ENCODE results near the gene DPEP3.
A peak's percentile ranks its signal among the peaks of the same experiment; 100 is the strongest.
"Not testable (repeated sequence)": the region's sequence is repeated elsewhere in the genome, so short reads cannot be mapped to it uniquely, and the experiment has no call there.

DPEP3 gene

GRCh38 chr16:68000450-68000849, 20.2 kb upstream of the DPEP3 start:
- no peak overlapping the region for H3K4me3 ChIP-seq (ENCODE audit: low read length)
- no peak for DNase-seq (ENCODE audit: low read depth)
- TF ChIP-seq CTCF (IDR thresholded peaks at IDR 0.05; ENCODE audit: insufficient read depth, low read depth, low read length, missing control alignments) = no peak

GRCh38 chr16:67999985-68000384, 19.7 kb upstream of the DPEP3 start:
- DNase-seq (ENCODE audit: low read depth) = no peak
- TF ChIP-seq CTCF (IDR thresholded peaks at IDR 0.05; ENCODE audit: insufficient read depth, low read depth, low read length, missing control alignments) = no peak
- H3K4me3 ChIP-seq (ENCODE audit: low read length) = no peak overlapping the region

GRCh38 chr16:67998779-67999688, 18.7 kb upstream of the DPEP3 start, which contains the start of gene DPEP2:
Gene DPEP2 (minus strand): TSS chr16:67999484. CDS start chr16:67993212, 6,272 bp downstream.
- not testable (repeated sequence) for DNase-seq (ENCODE audit: low read depth)

DNA sequence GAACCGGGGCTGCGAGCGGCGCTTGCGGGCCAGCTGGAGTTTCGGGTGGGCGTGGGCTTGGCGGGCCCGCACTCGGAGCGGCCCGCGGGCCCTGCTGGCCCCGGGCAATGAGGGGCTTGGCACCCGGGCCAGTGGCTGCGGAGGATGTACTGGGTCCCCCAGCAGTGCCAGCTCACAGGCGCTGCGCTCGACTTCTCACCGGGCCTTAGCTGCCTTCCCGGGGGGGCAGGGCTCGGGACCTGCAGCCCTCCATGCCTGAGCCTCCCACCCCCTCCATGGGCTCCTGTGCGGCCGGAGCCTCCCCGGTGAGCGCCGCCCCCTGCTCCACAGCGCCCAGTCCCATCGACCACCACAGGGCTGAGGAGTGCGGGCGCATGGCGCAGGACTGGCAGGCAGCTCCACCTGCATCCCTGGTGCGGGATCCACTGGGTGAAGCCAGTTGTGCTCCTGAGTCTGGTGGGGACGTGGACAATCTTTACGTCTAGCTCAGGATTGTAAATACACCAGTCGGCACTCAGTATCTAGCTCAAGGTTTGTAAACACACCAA, 18.0 kb upstream of the DPEP3 start:
- DNase-seq (ENCODE audit: low read depth); H3K4me3 ChIP-seq (ENCODE audit: low read length): not testable (repeated sequence)

More at GRCh38 chr16:67998779-67999688, 18.7 kb upstream of the DPEP3 start, which contains the start of gene DPEP2:
- not testable (repeated sequence) for H3K4me3 ChIP-seq (ENCODE audit: low read length)

- TF ChIP-seq CTCF (IDR thresholded peaks at IDR 0.05; ENCODE audit: insufficient read depth, low read depth, low read length, missing control alignments) = no peak
- H3K4me3 ChIP-seq (ENCODE audit: low read length) = no peak overlapping the region
- no peak for DNase-seq (ENCODE audit: low read depth)
These were observed 16.4 kb upstream of the DPEP3 start for GRCh38 chr16:67996666-67997065.

- no peak for TF ChIP-seq CTCF (IDR thresholded peaks at IDR 0.05; ENCODE audit: insufficient read depth, low read depth, low read length, missing control alignments)
- peak; percentile 28 for DNase-seq (ENCODE audit: low read depth)
- H3K4me3 ChIP-seq (ENCODE audit: low read length) = no peak overlapping the region
These were observed 15.1 kb upstream of the DPEP3 start for GRCh38 chr16:67995423-67995822.

GRCh38 chr16:67994040-67994408, 13.7 kb upstream of the DPEP3 start:
- not testable (repeated sequence) for H3K4me3 ChIP-seq (ENCODE audit: low read length); DNase-seq (ENCODE audit: low read depth)

DNA sequence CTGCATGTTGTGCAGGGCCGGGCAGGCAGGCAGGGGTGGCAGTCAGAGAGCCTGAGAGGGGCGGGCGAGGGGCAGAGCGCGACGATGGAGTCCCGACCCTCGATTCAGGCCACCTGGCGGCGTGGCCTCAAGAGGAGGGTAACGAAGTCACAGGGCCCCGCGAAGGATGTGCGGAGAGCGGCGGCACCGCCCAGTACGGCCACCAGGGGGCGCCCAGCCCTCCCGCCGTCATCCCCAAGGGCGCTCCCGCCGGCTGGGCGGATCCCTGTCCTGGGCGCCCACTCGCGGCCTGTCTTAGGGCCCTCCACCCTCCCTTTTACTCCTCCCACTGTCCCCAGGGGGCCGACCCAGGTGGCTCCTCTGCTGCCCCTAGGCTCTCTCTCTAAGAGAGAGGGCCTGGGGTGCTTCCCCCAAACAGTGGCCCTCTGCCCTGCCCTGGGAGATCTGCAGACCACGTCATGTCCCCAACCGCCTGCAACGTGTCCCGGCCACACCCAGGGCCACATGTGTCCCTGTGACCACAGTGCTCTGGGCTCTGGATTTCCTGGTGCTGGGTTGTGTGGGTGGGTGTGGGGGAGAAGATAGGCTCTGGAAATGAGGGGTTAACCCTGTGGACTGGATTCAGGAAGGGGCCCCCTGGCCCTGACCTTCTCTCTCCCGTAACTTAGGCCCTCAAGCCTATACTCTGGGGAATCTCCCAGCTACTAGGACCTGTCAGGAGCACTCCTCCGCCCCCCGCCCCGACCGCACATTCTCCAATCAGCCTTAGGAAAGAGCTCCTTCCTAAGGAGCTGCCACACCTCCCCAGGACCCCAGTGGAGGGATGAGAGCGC, 13.1 kb upstream of the DPEP3 start:
- H3K4me3 ChIP-seq (ENCODE audit: low read length) = peak overlapping the region; percentile 13
- peak; percentile 65 for TF ChIP-seq CTCF (IDR thresholded peaks at IDR 0.05; ENCODE audit: insufficient read depth, low read depth, low read length, missing control alignments)
- peak; percentile 68 for DNase-seq (ENCODE audit: low read depth)

Data from epithelial cell of esophagus (primary cell).